Measurements from ENCODE around the gene RAX2. TPM values are rescaled to one million over a fixed set of nuclear protein-coding genes. Genes with fewer than 3 reads are reported as not detected.

Gene RAX2
- total RNA-seq, 1 experiment from 2014 or later: not detected

DNA sequence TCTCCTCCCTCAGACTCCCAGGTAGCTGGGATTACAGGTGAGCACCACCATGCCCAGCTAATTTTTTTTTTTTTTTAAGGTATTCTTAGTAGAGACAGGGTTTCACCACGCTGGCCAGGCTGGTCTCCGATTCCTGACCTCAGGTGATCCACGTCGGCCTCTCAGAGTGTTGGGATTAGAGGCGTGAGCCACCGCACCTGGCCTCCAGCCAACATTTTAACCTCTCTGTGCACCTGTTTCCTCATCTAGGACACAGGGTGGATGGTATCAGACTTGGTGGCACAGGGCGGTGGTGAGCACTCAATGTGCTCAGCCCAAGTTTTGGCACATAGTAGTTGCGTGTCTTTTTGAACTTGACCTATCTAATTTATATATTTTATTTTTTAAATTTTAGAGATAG, 23.1 kb downstream of the RAX2 start:
- DNase-seq: no peak
- no TSS peak for BruUV-seq (replicated peaks)

DNA sequence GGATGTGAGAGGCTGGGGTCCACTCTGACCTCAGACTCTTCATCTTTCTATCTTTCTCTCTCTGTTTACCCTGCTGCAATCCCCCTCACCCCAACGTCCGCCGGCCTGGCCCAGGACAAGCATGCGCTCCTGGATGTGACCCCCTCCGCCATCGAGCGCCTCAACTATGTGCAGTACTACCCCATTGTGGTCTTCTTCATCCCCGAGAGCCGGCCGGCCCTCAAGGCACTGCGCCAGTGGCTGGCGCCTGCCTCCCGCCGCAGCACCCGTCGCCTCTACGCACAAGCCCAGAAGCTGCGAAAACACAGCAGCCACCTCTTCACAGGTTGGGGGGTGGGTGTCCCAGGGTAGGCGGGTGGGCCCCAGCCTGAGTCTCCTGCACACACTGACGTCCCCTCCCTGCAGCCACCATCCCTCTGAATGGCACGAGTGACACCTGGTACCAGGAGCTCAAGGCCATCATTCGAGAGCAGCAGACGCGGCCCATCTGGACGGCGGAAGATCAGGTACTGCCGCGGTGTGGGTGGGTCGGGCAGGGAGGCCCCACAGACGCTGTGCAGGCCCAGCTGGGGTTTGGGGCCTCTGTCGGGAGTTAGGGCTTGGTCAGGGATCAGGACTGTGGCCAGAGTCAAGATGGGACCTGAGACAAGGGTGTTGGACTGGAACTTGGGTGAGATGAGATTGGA, 25.5 kb downstream of the RAX2 start:
- Mint-ChIP-seq H3K36me3 (ENCODE audit: insufficient read depth, unreplicated experiment) (peaks cover 50% of the 10 kb centered on the region), H3K27ac (ENCODE audit: unreplicated experiment) (no peak overlapping the region), H3K9me3 (ENCODE audit: low read depth, unreplicated experiment) (no peaks in the 10 kb centered on the region), H3K4me1 (ENCODE audit: low read depth, unreplicated experiment) (no peaks in the 10 kb centered on the region), H3K27me3 (ENCODE audit: unreplicated experiment) (no peaks in the 10 kb centered on the region), H3K4me3 (ENCODE audit: low read depth, unreplicated experiment) (no peak overlapping the region)
- intact Hi-C loops (cut with micrococcal nuclease; ENCODE audit: unreplicated experiment): no loop called here
- CTCF ChIA-PET: no interaction called here
- no TSS peak for BruUV-seq (replicated peaks)
- TF ChIP-seq, protein P1, sequence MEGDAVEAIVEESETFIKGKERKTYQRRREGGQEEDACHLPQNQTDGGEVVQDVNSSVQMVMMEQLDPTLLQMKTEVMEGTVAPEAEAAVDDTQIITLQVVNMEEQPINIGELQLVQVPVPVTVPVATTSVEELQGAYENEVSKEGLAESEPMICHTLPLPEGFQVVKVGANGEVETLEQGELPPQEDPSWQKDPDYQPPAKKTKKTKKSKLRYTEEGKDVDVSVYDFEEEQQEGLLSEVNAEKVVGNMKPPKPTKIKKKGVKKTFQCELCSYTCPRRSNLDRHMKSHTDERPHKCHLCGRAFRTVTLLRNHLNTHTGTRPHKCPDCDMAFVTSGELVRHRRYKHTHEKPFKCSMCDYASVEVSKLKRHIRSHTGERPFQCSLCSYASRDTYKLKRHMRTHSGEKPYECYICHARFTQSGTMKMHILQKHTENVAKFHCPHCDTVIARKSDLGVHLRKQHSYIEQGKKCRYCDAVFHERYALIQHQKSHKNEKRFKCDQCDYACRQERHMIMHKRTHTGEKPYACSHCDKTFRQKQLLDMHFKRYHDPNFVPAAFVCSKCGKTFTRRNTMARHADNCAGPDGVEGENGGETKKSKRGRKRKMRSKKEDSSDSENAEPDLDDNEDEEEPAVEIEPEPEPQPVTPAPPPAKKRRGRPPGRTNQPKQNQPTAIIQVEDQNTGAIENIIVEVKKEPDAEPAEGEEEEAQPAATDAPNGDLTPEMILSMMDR (IDR thresholded peaks at IDR 0.05; ENCODE audit: unreplicated experiment): no peak
- no peak for DNase-seq

More for the DNA sequence above, 23.1 kb downstream of the RAX2 start:
- TF ChIP-seq, protein P1 (IDR thresholded peaks at IDR 0.05; ENCODE audit: unreplicated experiment): no peak
- Mint-ChIP-seq H3K27me3 (ENCODE audit: unreplicated experiment) (no peaks in the 10 kb centered on the region), H3K4me1 (ENCODE audit: low read depth, unreplicated experiment) (no peaks in the 10 kb centered on the region), H3K27ac (ENCODE audit: unreplicated experiment) (no peak overlapping the region), H3K36me3 (ENCODE audit: insufficient read depth, unreplicated experiment) (peaks cover 46% of the 10 kb centered on the region), H3K9me3 (ENCODE audit: low read depth, unreplicated experiment) (no peaks in the 10 kb centered on the region), H3K4me3 (ENCODE audit: low read depth, unreplicated experiment) (no peak overlapping the region)
- CTCF ChIA-PET: interaction anchor here (0.6 kb wide), 1 partner anchor 261 kb away, joined by 3 read pairs; no protein-coding TSS in a partner anchor
- intact Hi-C loops (cut with micrococcal nuclease; ENCODE audit: unreplicated experiment): no loop called here

DNA sequence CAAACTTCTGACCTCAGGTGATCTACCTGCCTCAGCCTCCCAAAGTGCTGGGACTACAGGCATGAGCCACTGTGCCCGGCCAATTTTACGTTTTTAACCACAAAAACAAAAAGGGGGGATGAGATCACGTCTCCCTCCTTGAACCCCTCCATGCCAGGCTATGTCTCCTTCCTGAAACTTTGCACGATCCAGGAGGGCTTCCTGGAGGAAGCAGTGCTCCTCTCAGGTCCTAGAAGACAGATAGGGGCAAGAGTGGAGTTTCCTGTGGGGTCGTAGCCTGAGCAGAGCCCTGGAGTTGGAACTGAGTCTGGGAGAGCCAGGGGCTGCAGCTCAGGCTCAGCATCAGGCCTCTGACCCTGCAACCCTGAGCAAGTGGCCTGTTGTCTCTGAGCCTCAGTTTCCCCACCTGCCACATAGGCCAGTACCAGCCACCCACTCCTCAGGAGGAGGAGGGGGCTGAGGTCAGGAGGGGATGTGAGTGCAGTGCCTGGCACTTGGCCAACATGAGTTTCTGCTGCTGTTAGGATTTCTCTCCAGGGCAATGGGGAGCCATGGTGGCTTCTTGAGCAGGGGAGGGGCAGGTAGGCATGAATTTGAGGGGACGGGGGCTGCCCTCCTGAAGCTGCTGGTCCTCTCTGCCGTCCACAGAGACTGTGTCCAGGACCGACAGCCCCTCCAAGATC, 26.5 kb downstream of the RAX2 start:
- TF ChIP-seq, protein P1 (IDR thresholded peaks at IDR 0.05; ENCODE audit: unreplicated experiment): no peak
- Mint-ChIP-seq H3K36me3 (ENCODE audit: insufficient read depth, unreplicated experiment) (peaks cover 45% of the 10 kb centered on the region), H3K27ac (ENCODE audit: unreplicated experiment) (no peak overlapping the region), H3K4me1 (ENCODE audit: low read depth, unreplicated experiment) (no peaks in the 10 kb centered on the region), H3K4me3 (ENCODE audit: low read depth, unreplicated experiment) (no peak overlapping the region), H3K9me3 (ENCODE audit: low read depth, unreplicated experiment) (no peaks in the 10 kb centered on the region), H3K27me3 (ENCODE audit: unreplicated experiment) (no peaks in the 10 kb centered on the region)
- CTCF ChIA-PET: no interaction called here
- BruUV-seq (replicated peaks): no TSS peak
- intact Hi-C loops (cut with micrococcal nuclease; ENCODE audit: unreplicated experiment): no loop called here
- no peak for DNase-seq

DNA sequence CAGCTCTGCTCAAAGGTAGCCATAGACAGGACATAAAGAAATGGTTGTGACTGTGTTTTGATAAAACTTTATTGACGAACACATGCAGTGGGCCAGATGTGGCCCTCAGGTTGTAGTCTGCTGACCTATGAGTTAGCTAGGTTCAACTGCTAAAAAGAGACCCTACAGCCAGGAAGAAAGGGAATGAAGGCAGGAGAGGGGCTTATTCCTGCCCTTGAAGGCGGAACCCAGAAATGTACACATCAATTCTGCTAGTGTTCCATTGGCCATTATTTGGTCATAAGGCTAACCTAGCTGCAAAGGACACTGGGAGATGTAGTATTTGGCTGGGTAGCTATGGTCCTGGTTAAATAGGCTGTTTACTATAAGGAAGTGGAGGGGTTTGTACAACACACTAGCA, 28.5 kb downstream of the RAX2 start:
- BruUV-seq (replicated peaks): no TSS peak

More for the DNA sequence above, 28.5 kb downstream of the RAX2 start:
- no peaks in the 10 kb centered on the region for H3K9me3 Mint-ChIP-seq (ENCODE audit: low read depth, unreplicated experiment)
- TF ChIP-seq, protein P1 (IDR thresholded peaks at IDR 0.05; ENCODE audit: unreplicated experiment): no peak
- H3K4me1 Mint-ChIP-seq (ENCODE audit: low read depth, unreplicated experiment): no peaks in the 10 kb centered on the region
- CTCF ChIA-PET: no interaction called here
- no peak overlapping the region for H3K27ac Mint-ChIP-seq (ENCODE audit: unreplicated experiment)
- H3K4me3 Mint-ChIP-seq (ENCODE audit: low read depth, unreplicated experiment): no peak overlapping the region
- no peaks in the 10 kb centered on the region for H3K27me3 Mint-ChIP-seq (ENCODE audit: unreplicated experiment)
- no peak for DNase-seq
- peaks cover 30% of the 10 kb centered on the region for H3K36me3 Mint-ChIP-seq (ENCODE audit: insufficient read depth, unreplicated experiment)
- intact Hi-C loops (cut with micrococcal nuclease; ENCODE audit: unreplicated experiment): no loop called here
